Activated effector memory CD4-positive, alpha-beta T cell treated with Interleukin-2 at 50 U/mL for 16 hours (primary cell): ENCODE measurements around the gene LOXL1.

Source experiments
- DNase-seq: peaks from one replicate; pipeline ENCODE4 v3.0.0-alpha.2; 2020

Gene LOXL1

DNA sequence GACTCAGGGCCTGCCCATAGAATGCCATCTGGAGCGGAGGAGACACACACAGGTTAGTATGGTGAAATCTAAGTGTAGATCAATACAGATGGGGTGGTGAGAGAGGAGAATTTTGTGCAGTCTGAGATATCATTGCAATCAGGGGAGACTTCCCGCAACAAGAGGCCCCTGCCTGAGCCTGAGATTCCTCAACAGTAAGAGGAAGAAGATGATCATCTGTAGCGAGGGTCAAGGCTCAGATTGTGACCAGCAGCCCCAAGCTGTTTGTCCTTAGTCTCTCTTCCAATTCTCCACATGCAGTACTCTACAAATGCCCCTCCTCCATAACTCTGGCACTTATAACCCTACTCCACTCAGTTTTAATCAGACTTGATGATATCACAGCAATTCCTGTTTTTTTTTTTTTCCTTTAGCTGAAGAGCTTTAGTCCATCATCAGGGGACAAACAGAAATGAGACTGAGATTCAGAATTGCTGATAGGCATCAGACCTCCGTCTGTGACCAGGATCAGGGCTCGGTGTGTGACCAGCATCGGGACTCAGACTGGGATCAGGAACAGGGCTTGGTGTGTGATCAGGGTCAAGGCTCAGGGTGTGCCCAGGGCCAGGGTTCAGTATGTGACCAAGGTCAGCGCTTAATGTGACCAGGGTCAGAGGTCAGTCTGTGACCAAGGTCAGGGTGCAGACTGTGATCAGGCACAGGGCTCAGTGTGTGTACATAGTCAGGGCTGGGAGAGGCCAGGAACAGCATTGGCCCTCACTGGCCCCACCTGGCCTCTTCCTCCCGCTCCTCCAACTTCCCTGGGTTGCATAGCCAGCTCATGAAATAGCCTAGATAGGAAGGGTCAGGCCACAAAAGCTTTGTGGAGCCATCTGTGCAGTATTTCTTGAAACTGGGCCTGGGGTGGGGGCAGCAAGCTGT, 14.1 kb downstream of the LOXL1 start:
- DNase-seq: no peak

DNA sequence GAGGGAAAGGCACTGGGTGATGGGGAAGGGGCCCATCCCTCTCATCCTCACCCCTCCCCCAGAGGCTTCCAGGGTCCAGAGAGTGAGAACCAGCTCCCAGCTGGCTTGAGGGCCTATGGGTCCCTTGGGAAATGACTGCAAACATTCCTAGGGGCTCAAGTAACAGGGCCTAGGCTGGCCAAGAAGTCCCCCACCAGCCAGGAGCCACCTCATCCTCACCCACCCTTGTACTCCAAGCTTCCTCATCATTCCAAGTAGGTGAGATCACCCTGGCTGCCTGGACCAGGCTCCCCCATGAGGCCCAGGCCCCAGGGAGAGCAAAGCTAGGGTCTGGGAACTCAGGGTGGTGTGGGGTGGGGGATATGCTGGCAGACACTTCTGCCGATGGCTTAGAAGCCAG, 14.8 kb downstream of the LOXL1 start:
- no peak for DNase-seq

DNA sequence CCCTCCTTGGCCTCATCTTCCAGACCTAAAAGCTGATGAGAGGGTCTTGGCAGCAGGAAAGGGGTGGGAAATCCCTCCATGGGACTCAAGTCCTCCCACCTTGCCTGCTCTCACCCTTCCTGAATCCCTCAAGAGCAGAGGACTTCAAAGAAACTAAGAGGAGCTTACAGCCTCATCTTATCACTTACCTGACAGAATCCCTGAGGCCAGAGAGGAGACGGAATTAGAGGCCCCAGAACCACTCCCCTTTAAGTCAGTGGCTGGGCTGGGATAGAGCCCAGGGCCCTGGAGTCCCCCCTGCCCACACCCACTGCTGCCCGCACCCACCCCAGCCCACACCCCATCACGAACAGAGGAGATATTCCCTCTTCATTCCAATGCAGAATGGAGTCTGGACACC, 15.2 kb downstream of the LOXL1 start:
- no peak for DNase-seq

DNA sequence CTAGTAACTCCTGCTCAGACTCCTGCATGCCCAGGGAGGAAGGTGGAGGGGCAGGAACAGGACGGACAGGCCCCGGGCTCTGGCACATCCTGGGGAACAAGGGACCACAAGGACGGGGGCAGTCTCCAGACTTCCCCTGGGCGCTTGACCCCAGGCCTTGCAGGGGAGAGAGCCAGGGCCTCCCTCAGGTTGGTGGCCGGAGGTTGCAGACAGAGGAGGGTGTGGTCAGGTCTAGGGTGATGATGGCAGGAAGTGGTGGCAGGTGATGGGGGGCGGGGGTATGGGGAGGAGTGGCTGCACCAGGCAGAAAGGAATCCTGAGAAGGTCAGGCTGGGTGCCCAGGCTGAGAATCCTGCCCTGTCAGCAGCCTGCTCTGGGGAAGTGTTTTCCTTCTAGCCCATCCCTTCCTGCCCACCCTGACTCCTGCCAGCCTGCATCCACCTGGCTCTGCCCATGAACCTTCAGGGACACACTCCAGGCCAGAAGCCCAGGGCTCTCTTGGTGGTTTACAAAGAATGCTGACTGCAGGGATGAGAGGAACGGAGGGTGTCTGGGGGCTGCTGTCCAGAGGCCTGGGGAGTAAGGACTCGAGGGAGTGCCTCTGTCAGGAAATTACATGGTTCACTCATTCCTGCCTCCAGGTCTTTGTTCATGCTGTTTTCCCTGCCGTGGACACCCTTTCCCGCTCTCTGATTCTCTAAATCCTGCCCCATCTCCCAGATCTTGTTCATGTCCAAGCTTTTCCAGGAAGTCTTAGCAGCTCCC, 15.8 kb downstream of the LOXL1 start:
- no peak for DNase-seq

DNA sequence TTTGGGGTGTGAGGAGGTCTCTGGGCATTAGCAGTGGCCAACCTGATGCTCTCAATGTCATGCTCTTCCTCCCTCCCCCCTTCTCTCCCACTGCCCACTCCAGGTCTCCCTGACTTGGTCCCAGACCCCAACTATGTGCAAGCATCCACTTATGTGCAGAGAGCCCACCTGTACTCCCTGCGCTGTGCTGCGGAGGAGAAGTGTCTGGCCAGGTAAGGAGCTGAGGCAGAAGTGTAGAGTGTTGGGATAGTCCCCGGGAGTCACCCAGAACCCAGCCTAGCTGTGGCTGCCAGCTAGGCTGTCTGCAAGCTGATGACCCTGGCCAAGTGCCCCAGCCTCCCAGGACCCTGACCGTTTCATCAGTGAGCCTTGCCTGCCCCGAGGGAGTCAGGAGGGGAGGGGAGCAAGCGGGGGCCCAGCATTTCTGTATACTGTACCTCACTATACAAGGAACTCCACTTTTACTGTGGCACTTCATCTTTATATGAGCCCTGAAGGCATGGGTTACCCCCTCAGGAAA, 16.5 kb downstream of the LOXL1 start:
- DNase-seq: no peak

DNA sequence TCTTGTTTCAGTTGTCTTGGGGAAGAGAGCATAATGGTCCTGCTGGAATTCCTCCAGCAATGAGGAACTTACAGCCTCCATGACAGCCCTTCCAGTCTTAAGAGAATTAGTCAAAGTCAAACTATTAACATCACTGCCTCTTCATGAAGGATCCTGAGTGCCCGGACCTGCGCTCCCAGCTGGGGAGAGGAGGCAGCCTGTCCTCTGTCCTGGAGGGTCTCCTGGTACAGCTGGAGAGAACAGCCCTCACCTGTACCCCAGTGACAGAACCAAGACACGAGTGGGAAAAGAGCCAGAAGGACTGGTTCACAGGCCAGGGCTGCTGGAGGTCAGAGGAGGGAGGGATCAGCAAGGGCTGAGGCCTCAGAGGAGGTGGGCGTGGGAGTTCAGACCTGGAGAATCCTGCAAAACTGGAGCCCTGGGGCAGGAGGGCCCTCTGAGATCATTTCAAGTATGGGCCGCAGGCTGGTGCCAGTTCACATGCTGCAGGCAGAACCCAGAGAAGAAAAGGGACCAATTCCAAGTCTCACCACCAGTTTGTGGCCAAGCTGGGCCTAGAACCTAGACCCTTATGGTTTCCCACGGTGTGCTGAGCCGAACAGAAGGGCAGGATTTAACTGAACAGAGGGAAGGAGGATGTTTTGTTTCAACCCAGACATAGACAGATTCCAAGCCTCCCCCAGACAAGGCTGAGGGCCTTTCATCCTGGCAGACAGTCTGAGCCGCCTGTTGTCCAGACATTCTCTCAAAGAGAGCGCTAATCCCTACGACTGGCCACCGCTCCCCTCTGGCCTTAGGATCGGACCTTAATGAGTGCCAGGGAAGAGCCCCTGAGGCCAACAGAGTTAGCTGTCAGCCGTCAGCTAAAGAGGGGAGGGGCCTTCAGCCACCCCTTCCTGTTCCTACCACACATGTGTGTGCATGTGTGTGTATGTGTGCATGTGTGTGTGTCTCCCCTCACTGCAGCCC, 18.2 kb downstream of the LOXL1 start:
- DNase-seq: no peak

DNA sequence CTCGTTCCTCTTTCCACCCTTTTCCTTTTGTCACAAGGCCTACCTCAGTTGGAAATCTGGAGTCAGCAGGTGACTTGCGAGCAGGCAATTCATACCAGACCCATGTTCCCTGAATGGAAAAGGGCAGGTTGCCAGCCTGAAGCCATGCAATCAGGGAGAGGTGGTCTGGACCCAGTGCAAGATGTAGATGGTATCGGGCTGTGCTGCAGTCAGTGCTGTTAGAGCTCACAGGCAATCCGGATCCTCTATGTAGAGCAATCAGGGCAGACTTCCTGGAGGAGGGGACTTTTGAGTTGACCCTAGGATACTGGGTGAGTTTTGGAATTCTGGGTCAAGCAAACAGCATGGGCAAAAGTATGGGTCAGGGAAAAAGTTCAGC, 18.9 kb downstream of the LOXL1 start:
- DNase-seq: no peak

DNA sequence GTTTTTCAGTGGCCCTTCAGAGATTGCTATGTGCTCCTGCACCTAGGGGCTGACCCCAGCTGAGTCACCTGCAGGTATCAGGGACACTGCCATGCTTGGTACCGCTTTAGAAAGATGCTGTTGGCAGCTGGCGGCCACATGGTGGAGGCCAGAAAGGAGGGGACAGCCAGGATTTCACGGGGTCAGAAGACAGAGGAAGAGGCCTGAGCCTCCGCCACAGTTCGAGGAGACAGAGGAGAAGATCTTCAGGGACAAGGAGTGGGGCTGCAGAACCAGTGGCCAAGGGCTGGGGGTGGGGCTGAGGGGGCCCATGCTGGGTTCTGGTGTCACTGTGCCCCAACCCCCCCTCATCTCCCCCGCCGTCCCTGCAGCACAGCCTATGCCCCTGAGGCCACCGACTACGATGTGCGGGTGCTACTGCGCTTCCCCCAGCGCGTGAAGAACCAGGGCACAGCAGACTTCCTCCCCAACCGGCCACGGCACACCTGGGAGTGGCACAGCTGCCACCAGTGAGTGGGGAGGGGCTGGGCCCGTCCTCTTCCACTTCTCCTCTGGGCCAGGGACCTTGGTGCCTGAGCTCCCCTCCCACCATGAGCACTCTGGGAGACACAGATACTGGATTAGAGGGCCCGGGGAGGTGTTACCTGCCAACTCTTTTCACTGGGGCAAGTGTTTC, 19.9 kb downstream of the LOXL1 start:
- no peak for DNase-seq

DNA sequence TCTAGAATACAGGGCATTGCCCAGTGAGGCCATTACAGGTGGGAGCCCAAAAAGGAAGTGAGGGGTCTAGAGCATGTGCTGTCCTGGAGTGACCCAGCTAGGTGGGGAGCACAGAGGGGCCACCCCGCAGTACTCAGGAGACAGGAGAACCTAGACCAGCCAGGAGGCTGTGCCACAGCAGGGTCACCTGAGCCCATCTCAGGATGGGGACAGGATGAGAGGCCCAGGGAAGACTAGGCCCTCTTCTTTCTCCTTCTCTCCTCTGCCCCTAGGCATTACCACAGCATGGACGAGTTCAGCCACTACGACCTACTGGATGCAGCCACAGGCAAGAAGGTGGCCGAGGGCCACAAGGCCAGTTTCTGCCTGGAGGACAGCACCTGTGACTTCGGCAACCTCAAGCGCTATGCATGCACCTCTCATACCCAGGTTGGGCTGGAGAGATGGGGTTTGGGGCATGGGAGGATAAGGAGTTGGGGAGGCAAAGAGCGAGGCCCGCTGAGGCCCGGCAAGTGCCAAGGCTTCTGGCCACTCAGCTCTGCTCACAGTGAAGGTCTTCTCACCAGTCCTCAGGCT, 20.6 kb downstream of the LOXL1 start:
- DNase-seq: no peak

DNA sequence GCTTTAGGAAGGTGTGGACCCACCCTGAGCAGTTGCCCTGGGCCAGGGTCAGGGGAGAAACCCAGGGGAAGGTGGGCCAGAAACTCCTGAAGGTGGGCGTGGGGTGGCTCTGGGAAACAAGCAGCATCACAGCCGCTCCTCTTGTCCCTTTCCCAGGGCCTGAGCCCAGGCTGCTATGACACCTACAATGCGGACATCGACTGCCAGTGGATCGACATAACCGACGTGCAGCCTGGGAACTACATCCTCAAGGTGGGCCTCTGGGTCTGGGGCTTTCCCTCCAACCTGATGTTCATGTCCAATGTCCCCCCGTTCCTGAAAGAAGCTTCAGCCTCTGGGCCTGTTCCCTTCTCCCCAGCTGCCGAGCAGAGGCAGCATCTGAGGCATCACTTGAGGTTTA, 21.4 kb downstream of the LOXL1 start:
- DNase-seq: no peak

DNA sequence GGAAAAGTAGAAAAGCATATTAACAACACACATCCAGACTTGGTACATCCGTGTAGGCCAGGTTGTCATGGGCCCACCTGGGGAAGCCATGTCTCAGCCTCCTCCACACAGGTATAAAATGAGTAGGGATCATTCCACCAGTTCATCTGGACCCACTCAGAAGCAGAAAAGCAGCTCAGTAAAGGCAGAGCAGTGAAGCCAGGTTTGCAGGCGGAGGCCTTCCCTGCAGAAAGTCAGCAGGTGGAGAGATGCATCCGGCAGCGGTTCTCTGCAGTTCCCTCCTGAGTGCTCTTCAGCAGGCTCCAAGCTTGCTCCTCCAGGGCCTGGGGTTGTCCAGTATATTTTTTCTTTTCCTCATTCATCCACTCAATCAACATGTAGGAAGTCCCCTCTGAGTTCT, 22.1 kb downstream of the LOXL1 start:
- no peak for DNase-seq

DNA sequence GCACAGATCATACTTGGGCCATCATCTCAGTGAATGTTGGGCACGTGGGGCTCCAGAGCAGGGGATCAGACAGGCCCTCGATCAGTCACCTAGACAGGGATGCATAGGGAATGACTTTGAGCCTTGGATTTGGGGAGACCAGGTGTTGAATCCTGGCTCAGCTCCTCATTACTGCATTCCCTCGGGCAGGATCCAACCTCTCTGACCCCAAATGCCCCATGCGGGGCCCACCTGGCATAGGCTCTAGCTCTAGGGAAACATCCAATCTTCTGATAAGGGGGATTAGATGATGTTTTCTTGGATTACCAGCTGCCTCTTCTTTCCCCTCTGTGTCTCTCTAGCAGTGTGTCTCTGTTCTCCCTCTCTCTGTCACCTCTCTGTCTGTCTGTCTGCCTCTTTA, 22.7 kb downstream of the LOXL1 start:
- no peak for DNase-seq

DNA sequence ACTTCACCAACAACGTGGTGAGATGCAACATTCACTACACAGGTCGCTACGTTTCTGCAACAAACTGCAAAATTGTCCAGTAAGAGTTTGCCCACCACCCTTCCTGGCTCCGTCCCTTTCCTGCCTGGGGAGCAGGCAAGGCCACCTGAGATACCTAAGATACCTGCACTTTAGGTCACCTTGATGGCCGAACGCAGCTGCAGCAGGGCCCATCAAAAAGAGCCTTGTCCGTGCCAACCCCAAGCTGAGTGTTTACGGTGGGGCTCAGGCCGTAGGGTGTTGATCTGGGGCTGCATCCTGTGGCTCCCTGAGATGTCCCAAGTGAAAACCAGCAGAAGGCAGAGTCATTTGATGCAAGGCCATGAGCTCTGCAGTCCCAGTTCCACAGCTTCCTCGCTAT, 23.2 kb downstream of the LOXL1 start:
- no peak for DNase-seq

DNA sequence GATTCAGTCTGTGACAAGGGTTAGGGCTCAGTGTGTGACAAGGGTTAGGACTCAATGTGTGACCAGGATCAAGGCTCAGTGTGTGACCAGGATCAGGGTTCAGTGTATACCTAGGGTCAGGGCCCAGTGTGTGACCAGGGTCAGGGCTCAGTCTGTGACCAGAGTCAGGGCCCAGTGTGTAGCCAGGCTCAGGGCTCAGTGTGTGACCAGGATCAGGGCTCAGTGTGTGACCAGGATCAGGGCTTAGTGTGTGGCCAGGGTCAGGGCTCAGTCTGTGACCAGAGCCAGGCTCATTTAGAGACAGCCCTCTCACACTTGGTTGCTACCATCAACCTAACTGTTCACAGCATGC, 24.2 kb downstream of the LOXL1 start:
- DNase-seq: no peak

DNA sequence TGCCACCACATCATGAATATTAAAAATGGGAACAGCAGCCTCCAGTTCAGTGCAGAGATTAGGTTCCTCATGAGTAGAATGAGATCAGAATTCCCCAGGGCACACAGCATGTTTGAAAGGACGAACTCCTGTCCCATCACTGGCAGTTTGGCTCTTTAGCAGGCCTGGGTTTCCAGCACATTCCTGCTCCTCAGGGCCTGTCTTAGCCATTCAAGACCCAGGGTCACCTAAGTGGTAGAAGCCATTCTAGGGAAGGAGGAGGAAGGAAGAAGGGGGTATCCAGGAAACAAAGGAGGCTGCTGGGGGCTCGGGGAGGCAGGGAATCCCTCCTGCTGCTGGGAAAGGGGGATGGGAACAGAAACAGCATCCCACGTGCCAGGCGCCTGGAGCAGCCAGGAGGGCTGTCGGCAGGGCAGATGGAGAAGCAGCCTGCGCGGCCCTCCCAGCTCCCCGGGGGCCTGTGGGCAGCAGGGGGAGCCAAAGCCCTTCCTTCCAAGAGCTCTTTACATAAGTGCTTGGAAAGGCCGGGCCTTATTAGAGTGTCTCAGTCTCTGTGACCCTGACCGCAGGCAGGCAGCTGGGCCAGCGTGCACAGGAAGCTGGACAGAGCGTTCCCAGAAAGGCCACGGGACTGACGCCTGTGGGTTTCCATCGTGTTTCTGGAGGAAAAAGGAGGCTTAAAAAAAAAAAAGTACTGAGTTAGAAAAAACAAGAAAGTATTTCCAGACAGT, 24.7 kb downstream of the LOXL1 start:
- DNase-seq: peak; percentile 62

DNA sequence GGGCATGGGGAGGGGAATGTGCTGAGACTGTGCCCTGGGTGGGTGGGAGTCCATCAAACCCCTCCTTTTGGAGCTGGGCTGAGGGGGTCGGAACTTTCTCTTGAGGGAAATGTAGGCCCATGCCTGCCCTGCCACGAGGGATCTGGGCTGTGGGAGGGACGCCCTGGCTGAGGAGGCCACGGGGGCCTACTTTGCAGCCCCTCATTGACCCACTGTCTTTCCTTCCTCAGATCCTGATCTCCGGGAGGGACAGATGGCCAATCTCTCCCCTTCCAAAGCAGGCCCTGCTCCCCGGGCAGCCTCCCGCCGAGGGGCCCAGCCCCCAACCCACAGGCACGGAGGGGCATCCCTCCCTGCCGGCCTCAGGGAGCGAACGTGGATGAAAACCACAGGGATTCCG, 25.3 kb downstream of the LOXL1 start:
- no peak for DNase-seq

DNA sequence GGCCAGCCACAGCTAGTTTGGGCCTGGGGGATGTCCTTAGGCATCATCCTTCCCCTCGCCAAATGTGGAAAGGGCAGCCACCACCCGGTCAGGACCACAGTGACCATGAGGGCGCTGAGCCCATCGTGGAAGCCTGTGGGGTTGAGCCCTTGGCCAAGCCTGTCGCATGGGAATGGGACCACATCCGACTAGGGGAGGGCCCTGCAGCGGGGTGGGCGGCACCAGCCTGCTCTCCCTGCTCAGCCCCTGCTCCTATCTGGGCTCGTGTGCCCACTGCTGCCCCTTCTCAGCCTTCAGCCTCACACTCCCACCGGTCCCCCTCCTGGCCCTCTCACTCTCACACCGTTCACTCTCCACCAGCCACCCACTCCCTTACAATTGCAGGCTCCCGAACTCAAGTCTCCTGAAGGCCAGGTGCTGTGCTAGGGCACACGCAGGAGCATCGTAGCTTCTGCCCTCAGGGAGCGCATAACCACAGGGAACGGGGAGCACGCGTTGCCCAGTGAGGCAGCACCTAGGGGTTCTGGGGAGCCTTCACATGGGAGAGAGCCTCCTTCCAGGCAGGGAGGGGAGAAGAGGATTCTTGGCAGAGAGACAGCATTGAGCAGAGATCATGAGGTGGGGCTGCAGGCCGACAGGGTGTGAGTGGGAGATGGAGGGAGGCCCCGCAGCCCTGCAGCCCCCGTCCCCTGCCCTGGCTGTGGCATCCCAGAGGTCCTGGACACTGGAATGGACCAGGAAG, 26.1 kb downstream of the LOXL1 start:
- DNase-seq: no peak

DNA sequence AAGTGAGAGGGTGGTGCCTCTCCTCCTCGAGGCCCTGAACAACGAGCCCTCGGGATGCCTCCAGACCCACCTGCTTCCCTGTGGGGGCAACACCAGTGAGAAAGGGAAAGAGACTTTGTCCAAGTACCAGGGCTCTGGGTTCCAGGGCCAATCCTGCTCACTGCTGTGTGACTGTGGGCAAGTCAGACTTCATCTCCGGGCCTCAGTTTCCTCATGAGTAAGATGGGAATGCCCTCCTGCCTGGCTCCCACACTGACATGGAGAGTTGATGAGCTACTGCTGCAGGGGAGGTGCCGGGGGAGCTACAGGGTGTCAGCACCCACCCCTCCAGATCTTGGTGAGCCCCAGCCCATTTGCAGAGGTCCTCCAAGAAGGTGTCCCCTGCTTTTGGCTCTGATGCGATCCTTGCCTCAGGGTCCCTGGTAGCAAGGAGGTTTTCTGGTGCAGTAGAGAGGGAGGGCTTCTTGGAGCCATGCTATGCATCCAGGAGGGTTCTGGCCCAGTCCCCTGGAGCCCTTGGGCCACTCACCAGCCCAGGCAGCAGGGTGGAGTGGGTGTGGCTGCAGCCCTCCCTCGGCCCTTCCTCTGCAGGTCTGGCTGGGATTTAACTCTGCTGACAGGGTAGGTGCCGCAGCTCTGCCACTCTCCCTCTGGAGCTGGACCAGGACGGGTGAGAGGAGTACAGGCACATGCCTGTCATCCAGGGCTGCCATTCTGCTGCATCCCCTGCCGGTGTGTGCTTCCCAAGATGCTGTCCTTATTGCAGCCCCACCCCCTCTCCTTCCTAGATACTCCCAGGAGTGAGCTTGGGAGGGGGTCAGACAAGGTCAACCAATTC, 26.9 kb downstream of the LOXL1 start:
- no peak for DNase-seq
